Glomerular visceral epithelial cell (primary cell): ENCODE data around the gene MRTFB.

Experiments
- DNase-seq: peaks from one replicate; pipeline ENCODE4 v3.0.0-alpha.2; 2016; ENCODE audit errors: extremely low spot score

Gene MRTFB

DNA sequence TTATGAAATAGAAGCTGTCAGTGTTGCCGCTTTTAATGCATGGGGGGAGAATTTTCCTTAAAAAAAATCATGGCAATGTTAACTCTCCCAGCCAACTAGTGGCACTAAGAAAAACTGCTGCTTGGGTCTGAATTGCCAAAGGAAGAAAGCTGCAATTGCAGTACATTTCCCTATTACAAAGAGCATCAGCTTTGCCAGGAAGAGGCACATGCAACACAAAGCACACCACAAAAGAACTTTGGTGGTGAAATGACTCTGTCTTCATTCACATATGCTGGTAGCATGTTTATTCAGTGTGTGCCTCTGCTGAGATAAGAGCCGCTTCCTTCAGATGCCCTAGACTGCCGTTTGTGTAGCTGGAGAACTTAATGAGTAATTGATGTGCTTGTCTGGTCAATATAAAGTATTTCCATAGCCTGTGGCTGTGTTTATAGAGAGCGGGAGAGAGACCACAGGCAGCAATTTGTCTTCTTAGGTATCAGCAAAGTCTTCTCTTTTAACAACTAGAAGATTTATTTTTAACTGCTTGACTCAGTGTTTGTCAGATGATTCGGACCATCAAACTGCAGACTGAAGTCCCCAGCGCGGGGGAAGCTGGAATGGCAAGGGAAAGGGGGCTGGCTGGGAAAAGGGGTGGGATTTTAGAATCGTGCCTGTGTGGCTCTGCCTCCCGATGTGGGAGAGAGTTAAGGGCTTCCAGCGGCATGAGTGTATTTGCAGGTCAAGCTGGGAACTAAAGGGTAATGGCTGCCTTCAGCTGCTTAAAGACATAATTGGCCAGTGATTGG is 115.1 kb downstream of the MRTFB start:
- DNase-seq, result peak; percentile 44

DNA sequence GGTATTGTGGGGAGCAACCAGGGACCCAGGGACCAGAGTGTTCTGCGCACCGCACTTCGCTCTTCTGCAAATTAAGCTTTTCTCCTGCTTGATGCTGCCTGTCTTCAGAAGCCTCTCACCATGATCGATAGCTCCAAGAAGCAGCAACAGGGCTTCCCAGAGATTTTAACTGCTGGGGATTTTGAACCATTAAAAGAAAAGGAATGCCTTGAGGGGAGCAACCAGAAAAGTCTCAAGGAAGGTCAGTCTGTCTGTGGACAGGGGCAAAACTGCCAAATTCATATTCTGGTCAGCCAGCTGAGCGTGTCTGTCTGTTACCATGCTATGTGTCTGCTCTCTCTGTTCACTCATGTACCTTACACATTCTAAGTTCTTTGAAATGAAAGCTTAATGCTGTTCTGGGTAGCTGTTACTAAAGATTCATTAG is 115.7 kb downstream of the MRTFB start:
- DNase-seq, result no peak

- DNase-seq, result no peak
Observed at GRCh38 chr16:14187517-14188338, 116.6 kb downstream of the MRTFB start.

- no peak for DNase-seq
Observed at GRCh38 chr16:14193316-14193871, 122.3 kb downstream of the MRTFB start.

DNA sequence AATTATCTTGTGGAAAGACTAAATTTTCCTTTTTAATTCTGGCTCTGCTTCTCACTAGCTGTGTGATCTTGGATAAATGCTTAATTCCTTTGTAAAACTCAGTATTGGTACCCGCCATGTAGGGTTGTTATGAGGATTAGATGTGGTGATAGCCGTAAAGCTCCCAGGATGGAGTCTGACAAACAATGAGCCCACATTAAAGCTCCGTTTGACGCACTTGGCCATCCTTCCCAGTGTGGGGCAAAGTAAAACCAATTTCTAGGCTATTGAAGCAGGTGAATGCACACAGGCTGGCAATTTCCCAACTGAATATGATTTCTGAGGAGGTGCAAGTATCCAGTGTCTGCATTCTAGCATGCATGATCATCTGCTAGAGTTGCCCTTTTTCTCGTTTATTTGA is 123.6 kb downstream of the MRTFB start:
- DNase-seq, result no peak

DNA sequence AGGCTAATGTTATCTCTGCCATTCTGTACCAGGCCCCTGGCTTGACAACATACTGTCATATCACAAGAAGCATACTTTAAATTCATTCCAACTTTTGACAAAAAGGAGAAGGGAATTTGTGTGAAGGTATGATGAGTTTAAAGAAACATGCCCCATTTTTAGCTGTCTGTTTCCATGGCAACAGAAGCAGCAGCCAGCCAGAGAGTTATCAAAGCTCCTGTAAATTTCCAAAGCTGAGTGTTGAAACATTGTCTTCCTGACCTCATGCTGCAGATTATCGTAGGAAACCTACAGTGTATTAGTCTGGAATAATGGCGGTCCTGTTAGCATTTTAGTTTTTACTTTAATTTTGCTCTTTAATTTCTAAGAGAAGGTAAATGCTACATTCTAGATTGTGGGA is 124.9 kb downstream of the MRTFB start:
- no peak for DNase-seq

DNA sequence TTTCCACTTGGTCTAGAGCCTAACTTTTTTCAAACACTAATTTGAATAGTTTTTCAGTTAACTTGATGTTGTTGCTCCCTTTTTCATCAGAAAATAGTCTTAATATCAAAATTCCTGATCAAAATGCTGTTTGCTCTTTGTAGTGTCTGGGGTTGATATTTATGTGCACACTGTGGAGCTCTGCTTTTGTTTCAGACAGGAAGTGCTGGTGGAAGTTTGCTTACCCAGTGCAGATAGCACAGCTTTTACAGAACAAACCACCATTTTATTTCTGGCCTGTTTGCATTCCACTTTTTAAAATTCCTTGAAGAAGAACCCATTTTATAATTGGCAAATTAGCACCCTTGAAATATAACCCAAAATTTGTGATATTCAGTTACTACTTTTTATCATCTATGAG is 125.4 kb downstream of the MRTFB start:
- DNase-seq, result no peak

GRCh38 chr16:14198012-14198411 is 126.9 kb downstream of the MRTFB start:
- no peak for DNase-seq

DNA sequence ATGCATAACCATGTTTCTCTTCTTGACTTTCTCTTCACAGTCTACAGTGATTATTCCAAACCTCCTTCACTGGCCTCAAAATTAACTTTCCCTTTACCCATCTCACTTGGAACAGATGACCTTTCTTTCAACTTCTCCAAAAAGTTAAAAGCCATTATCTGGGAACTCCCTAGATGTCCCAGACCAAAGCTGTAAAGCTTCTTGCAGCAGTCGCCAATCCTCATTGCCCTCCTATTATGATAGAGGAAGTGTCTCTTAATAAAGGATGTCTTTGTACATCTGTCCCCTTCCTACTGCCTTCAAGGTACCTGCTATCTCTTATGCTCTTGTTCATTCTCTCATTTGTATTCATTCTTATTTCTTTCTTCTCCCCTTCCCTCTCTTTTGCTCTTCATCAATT is 127.5 kb downstream of the MRTFB start:
- DNase-seq, result no peak

GRCh38 chr16:14199199-14199598 is 128.1 kb downstream of the MRTFB start:
- no peak for DNase-seq

GRCh38 chr16:14199624-14200023 is 128.5 kb downstream of the MRTFB start:
- DNase-seq, result peak; percentile 3

DNA sequence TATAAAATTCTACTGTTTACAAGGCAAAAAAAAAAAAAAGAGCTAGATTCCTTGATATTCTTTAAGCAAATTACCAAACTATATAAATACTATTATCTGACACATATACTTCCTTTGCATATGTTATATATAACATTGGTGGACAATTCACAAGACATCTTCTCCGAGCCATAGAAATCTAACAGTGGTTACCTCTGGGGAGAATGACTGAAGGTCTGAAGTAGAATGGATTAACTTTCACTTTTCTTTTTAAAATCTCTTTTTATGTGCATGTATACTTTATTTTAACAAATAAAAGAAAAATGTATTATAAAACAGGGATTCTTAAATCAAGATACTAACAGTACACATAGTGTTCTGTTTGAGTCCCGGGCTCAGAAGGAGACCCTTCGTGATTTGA is 131.0 kb downstream of the MRTFB start:
- DNase-seq, result no peak

DNA sequence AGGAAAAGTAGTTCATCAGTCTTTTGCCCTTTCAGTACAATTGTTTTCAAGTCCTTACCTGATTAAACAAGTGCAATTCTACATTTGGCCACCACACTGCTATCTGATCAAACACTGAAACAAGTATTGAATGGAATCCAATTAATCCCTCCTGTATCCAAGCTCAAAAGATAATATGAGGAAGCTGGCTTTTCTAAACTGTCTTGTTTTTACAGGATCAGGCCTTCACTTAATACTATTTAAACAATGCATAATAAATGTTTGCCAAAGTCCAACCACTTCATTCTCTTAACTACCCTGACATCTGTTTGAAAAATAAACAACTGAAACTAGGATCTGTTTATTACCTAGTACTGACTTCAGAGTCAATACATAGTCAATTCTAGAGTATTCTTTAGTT is 131.6 kb downstream of the MRTFB start:
- no peak for DNase-seq

- no peak for DNase-seq
Observed at GRCh38 chr16:14203166-14203565, 132.0 kb downstream of the MRTFB start.

DNA sequence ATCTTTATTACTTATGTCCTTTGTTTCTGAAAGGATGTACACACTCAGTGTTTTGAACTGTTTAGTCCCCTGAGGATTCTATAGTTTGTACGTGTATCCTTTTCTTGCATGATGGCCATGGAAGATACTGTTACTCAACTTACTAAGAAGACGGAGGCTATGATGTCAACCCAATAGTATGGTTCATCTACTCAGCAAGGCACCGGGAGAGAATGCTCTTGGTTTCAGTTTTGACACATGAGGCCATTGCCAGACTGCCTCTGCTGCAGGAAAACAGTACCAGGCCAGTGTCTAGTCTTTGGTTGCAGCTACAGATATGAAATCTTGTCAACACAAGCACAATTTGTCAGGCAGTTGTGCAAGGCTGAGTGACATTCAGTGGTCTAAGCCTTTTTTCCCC is 134.5 kb downstream of the MRTFB start:
- DNase-seq, result no peak

DNA sequence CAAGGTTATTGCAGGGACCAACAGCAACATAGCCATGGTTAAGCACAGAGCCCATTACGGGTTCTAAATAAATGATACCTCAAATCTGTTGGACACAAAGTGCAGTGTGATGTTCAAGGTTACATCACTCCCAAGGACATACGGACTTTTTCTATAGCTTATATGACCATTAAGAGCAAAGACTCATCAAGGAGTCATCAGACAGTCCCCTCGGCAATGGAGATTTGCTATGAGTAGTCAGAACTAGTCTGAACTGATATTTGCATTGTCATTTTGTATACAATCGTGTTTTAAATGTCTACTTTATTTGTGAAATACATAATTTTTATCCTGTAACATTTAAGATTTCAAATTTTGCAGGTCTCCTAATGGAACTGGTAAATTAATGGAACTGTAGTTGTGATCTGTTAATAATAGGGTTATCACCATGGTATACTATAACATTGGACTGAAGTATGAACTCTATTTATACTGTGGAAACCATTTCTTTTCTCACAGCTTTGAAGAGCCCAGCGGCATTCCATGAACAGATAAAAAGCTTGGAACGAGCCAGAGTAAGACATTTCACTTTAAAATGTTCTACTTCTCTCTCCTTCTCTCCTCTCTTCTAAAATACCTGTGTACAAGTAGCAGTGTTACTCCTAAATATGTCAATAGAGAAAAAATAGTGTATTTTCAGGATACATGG is 140.9 kb downstream of the MRTFB start:
- DNase-seq, result no peak

DNA sequence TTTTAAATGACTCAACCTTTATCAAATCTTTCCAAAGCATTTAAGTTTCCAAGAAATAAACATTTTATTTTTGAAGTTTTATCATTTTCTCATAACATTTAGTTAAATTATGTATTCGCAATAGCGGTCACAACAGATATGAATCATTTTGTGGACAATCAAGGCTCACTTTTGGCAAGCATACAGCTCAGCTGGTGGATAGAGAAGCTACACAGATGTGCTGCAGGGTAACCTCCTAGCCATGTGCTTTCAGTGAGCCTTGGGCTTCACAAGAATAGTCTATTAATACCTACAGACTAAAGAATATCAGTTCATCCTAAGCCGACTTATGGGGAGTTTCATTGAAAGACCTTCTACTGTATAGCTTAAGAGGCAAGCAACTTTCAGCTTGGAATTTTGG is 144.8 kb downstream of the MRTFB start:
- DNase-seq, result no peak

DNA sequence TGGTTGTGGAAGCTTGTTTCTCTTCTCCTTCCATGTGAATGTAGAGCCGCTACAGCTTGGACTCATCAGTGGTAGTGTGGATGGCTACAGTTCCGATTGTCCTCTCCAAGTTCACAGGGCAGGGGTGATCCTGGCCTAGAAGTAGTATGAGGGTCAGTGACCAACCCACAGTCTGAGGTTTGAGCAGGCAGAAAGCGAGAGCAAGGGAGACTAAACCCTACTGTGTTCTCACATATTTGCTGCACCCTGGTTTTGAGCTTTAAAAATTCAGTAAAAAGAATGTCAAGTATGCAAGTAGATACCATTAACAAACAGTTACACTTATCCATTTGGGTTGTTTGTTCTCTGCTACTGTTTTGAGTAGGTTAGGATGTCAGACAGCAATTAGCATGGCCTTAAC is 148.9 kb downstream of the MRTFB start:
- no peak for DNase-seq

GRCh38 chr16:14223632-14224031 is 152.5 kb downstream of the MRTFB start:
- DNase-seq, result no peak

DNA sequence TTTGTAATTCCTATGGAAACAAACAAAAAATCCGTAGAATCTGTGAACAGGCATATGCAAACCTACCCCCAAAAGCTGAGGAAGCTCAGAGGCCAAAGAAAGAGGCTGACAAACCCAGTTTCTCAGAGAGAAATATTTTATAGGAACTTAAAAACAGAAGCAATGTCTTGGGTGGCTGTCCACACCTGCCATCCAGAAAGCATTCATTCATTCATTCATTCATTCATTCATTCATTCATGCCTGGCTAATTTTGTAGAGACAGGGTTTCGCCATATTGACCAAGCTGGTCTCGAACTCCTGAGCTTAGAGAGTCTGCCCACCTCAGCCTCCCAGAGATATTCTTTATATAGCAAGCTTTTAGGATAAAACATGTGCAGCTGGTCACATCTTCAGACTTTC is 154.3 kb downstream of the MRTFB start:
- no peak for DNase-seq

DNA sequence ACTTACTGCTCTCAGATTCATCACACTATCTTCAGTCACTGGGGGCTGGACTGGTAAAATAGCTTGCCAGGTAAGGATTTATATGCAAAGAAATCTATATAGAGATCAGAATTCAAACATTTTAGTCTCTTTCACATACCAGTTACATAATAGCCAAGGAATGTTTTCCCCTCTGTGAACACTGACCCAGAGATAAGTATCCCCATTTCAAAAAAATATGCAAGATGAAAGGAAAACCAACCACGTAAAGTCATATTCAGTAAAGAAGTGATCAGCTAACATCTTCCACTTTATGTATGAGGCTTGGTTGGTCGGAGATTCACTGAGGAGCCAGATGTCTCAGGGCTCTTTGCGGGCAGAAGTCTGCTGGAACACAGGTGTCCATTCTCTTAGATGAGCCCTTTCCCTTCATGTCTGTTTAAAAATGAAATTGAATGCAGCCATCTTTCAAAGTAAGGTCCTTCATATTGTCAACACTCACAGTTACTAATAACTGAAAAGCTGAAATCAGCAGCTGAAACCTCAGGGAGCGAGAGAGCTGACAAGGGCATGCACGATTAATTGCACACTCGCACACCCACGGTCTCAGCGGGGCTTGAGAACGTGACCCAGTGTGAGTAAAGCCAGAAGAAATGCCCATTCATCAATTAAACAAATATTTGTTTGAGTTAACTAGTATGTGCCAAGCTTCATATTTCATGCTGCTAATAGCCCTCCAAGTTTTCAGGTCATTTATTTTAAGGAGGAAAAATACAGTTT is 161.2 kb downstream of the MRTFB start:
- DNase-seq, result no peak

DNA sequence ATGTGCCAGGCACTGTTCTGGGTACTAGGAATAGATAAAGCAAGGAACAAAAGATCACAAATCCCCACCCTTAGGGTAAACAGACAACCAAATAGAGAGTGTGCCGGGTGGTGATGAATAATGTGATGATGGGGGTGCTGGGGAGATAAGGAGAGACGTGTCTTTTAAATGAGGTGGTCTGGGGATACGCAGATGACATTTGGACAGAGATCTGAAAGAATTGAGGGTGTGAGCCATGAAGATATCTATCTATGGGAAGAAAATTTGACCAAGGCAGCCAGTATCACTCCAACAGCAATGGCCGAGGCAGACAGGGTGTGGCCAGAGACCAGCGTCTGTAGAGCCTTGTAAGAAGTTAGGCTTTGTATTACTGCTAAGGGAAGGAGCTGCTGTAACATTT is 165.3 kb downstream of the MRTFB start:
- DNase-seq, result no peak
